H1 (cell line): Measurements from ENCODE around the gene NOC2L. TPM values are rescaled to one million over a fixed set of nuclear protein-coding genes. Genes with fewer than 3 reads are reported as not detected.

ENCODE experiments used
- ASH2L ChIP-seq: fragments of 200-600, 300-600 bp; sonication (generic); IDR thresholded peaks from one replicate; pipeline ENCODE4 v1.7.1; 2017; ENCODE audit warnings: low read length
- SP4 ChIP-seq: IDR thresholded peaks from 2 replicates; pipeline ENCODE4 v1.6.1; 2012; ENCODE audit warnings: low read length, inconsistent platforms
- polyA plus RNA-seq, 7 experiments: library from polyadenylated mRNA; depleted of rRNA in 3 of 7; stranded (reverse) in 5 of 7; unstranded in 2 of 7; fragments of >200 nt in 5 of 7; fragments of 200-250 nt in 2 of 7; gene quantifications; 1 replicate in 5 of 7; 2 replicates in 1 of 7; 4 replicates in 1 of 7; pipeline versions ENCODE4 v1.2.1 to v1.2.3, GENCODE V29; 2011 to 2013; ENCODE audit warnings: missing spikeins in 2 of 7, mixed read lengths in 2 of 7
- total RNA-seq: library from RNA; stranded (reverse); fragmentation: NEBNext Ultra II Directional; extraction: Animal tissue kit (Norgen Biotek cat#: 25700); gene quantifications from 2 replicates; pipeline ENCODE4 v1.2.1, GENCODE V29; 2021
- TF ChIP-seq, protein P1 (sequence below): fragments of 300-600 bp; sonication (generic); IDR thresholded peaks from 2 replicates; pipeline ENCODE4 v1.7.1; 2012; ENCODE audit warnings: low read length, moderate library complexity, mild to moderate bottlenecking, inconsistent platforms; ENCODE audit not compliant: insufficient replicate concordance

Gene NOC2L
- total and polyA plus RNA-seq, 2 of the 8 experiments (the other 6 are each of a cell fraction or from before 2014, with no cell fraction given) = 74.7 to 130 TPM

DNA sequence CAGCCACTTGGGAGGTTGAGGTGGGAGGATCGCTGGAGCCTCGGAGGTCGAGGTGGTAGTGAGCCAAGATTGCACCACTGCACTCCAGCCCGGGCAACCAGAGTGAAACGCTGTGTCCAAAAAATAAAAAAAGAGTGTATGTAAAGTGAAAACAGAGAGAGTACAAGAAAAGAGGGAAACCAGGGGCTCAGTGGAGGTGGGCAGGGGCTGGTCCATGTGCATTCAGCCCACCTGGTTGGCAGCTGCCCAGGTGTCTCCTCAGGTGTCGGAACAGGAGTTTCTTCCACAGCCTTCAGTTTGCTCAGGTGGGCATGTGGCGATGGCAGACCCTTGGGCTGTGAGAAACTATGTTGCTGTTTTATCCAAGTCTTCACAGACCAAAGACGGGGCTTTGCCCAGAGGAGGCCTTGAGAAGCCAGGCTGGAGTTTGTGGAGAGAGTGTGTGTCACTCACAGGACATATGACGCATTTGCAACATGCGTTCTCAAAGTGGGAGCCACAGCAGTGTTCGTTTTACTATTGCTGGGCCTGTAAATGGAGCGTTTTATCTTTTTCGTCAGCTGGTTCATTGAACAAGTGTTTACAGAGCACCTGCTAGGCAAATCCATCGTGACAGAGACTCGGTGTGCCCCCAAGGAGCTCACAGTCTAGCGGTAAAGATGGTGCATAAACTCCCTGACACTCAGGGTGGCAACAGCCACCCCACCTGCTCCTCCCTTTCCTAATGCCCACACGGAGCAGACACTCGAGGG, 57.8 kb downstream of the NOC2L start (continued):
- TF ChIP-seq, protein P1, sequence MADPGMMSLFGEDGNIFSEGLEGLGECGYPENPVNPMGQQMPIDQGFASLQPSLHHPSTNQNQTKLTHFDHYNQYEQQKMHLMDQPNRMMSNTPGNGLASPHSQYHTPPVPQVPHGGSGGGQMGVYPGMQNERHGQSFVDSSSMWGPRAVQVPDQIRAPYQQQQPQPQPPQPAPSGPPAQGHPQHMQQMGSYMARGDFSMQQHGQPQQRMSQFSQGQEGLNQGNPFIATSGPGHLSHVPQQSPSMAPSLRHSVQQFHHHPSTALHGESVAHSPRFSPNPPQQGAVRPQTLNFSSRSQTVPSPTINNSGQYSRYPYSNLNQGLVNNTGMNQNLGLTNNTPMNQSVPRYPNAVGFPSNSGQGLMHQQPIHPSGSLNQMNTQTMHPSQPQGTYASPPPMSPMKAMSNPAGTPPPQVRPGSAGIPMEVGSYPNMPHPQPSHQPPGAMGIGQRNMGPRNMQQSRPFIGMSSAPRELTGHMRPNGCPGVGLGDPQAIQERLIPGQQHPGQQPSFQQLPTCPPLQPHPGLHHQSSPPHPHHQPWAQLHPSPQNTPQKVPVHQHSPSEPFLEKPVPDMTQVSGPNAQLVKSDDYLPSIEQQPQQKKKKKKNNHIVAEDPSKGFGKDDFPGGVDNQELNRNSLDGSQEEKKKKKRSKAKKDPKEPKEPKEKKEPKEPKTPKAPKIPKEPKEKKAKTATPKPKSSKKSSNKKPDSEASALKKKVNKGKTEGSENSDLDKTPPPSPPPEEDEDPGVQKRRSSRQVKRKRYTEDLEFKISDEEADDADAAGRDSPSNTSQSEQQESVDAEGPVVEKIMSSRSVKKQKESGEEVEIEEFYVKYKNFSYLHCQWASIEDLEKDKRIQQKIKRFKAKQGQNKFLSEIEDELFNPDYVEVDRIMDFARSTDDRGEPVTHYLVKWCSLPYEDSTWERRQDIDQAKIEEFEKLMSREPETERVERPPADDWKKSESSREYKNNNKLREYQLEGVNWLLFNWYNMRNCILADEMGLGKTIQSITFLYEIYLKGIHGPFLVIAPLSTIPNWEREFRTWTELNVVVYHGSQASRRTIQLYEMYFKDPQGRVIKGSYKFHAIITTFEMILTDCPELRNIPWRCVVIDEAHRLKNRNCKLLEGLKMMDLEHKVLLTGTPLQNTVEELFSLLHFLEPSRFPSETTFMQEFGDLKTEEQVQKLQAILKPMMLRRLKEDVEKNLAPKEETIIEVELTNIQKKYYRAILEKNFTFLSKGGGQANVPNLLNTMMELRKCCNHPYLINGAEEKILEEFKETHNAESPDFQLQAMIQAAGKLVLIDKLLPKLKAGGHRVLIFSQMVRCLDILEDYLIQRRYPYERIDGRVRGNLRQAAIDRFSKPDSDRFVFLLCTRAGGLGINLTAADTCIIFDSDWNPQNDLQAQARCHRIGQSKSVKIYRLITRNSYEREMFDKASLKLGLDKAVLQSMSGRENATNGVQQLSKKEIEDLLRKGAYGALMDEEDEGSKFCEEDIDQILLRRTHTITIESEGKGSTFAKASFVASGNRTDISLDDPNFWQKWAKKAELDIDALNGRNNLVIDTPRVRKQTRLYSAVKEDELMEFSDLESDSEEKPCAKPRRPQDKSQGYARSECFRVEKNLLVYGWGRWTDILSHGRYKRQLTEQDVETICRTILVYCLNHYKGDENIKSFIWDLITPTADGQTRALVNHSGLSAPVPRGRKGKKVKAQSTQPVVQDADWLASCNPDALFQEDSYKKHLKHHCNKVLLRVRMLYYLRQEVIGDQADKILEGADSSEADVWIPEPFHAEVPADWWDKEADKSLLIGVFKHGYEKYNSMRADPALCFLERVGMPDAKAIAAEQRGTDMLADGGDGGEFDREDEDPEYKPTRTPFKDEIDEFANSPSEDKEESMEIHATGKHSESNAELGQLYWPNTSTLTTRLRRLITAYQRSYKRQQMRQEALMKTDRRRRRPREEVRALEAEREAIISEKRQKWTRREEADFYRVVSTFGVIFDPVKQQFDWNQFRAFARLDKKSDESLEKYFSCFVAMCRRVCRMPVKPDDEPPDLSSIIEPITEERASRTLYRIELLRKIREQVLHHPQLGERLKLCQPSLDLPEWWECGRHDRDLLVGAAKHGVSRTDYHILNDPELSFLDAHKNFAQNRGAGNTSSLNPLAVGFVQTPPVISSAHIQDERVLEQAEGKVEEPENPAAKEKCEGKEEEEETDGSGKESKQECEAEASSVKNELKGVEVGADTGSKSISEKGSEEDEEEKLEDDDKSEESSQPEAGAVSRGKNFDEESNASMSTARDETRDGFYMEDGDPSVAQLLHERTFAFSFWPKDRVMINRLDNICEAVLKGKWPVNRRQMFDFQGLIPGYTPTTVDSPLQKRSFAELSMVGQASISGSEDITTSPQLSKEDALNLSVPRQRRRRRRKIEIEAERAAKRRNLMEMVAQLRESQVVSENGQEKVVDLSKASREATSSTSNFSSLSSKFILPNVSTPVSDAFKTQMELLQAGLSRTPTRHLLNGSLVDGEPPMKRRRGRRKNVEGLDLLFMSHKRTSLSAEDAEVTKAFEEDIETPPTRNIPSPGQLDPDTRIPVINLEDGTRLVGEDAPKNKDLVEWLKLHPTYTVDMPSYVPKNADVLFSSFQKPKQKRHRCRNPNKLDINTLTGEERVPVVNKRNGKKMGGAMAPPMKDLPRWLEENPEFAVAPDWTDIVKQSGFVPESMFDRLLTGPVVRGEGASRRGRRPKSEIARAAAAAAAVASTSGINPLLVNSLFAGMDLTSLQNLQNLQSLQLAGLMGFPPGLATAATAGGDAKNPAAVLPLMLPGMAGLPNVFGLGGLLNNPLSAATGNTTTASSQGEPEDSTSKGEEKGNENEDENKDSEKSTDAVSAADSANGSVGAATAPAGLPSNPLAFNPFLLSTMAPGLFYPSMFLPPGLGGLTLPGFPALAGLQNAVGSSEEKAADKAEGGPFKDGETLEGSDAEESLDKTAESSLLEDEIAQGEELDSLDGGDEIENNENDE = no peak
- TF ChIP-seq SP4 (no peak), ASH2L (no peak)
